ENCODE data around the gene GPC6. TPM values are rescaled to one million over a fixed set of nuclear protein-coding genes. Genes with fewer than 3 reads are reported as not detected.

GPC6 gene
- total RNA-seq, 3 donors from 2014 or later (not counting 1 experiment from before 2014, with no cell fraction given), result not detected

DNA sequence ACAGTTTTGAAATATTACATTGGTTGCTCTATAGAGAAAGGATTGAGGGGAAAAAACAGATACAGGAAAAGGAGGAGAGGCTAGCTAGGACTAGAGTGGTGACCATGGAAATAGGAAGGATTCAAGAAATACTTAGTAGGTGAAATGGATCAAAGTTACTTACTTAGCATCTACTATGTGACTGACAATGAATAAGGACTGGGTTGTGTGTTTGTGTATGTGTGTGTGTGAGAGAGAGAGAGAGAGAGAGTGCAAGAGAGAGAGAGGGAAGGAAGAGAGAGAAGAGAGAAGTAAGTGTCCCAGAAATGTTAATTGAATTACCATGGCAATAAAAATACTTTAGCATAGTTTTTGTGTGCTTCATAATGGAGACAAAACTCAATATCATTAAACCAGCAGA, 7.9 kb downstream of the GPC6 start:
- Mint-ChIP-seq H3K27ac (no peak overlapping the region), H3K4me3 (no peak overlapping the region), H3K27me3 (ENCODE audit: low read depth in 2 of 2) (peaks cover 0 to 8% of the 10 kb centered on the region in 2 donors), H3K9me3 (peaks cover 11 to 19% of the 10 kb centered on the region in 2 donors), H3K4me1 (no peaks in the 10 kb centered on the region), H3K36me3 (peaks cover 22% of the 10 kb centered on the region)
- ATAC-seq (no peak), DNase-seq (no peak)
- Histone ChIP-seq H3K9me3 (ENCODE audit: control insufficient read depth, insufficient read depth, low read length) (peaks cover 5% of the 10 kb centered on the region), H3K27ac (ENCODE audit: low read length) (no peak overlapping the region), H3K27me3 (ENCODE audit: control insufficient read depth, insufficient read depth, low read length) (no peaks in the 10 kb centered on the region), H3K4me1 (ENCODE audit: control insufficient read depth, insufficient read depth, low read length) (no peaks in the 10 kb centered on the region), H3K4me3 (ENCODE audit: low read length) (no peak overlapping the region), H3K36me3 (ENCODE audit: control insufficient read depth, insufficient read depth, low read length) (no peaks in the 10 kb centered on the region)
- no peak for TF ChIP-seq CTCF (IDR thresholded peaks at IDR 0.05)
- intact Hi-C loops (cut with micrococcal nuclease), result no loop called here

- Mint-ChIP-seq H3K36me3 (peaks cover 25% of the 10 kb centered on the region), H3K4me1 (no peaks in the 10 kb centered on the region), H3K9me3 (peaks cover 17 to 24% of the 10 kb centered on the region in 2 donors), H3K27me3 (ENCODE audit: low read depth in 2 of 2) (no peaks in the 10 kb centered on the region), H3K4me3 (no peak overlapping the region), H3K27ac (no peak overlapping the region)
- no peak for DNase-seq
- intact Hi-C loops (cut with micrococcal nuclease), result no loop called here
- Histone ChIP-seq H3K4me3 (ENCODE audit: low read length) (no peak overlapping the region), H3K36me3 (ENCODE audit: control insufficient read depth, insufficient read depth, low read length) (no peaks in the 10 kb centered on the region), H3K27me3 (ENCODE audit: control insufficient read depth, insufficient read depth, low read length) (no peaks in the 10 kb centered on the region), H3K27ac (ENCODE audit: low read length) (no peak overlapping the region), H3K4me1 (ENCODE audit: control insufficient read depth, insufficient read depth, low read length) (no peaks in the 10 kb centered on the region), H3K9me3 (ENCODE audit: control insufficient read depth, insufficient read depth, low read length) (peaks cover 5% of the 10 kb centered on the region)
- WGBS (ENCODE audit: insufficient coverage), result 64% methylated on average over 2 of the region's 2 CpGs
- TF ChIP-seq CTCF (IDR thresholded peaks at IDR 0.05), result no peak
- ATAC-seq, result no peak
Measured at GRCh38 chr13:93235258-93236015, 8.8 kb downstream of the GPC6 start.

DNA sequence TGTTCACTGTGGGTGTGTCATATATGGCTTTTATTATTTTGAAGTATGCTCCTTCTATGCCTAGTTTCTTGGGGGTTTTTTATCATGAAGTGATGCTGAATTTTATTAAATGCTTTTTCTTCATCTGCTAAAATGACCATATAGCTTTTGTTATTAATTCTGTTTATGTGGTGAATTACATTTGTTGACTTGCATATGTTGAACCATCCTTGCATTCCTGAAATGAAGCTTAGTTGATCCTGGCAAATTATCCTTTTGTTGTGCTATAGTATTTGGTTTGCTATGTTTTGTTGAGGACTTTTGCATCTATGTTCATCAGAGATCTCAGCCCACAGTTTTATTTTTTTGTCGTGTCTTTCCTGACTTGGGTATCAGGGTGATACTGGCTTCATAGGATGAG, 12.1 kb downstream of the GPC6 start:
- DNase-seq, result no peak
- Histone ChIP-seq H3K4me1 (ENCODE audit: control insufficient read depth, insufficient read depth, low read length) (no peaks in the 10 kb centered on the region), H3K9me3 (ENCODE audit: control insufficient read depth, insufficient read depth, low read length) (peaks cover 7% of the 10 kb centered on the region), H3K4me3 (ENCODE audit: low read length) (no peak overlapping the region), H3K27me3 (ENCODE audit: control insufficient read depth, insufficient read depth, low read length) (no peaks in the 10 kb centered on the region), H3K27ac (ENCODE audit: low read length) (no peak overlapping the region), H3K36me3 (ENCODE audit: control insufficient read depth, insufficient read depth, low read length) (no peaks in the 10 kb centered on the region)
- H3K27me3 Mint-ChIP-seq (ENCODE audit: low read depth in 2 of 2), result no peaks in the 10 kb centered on the region
- WGBS (ENCODE audit: insufficient coverage), result 100% methylated on average over 1 of the region's 1 CpG
- no peak overlapping the region for H3K4me3 Mint-ChIP-seq
- H3K27ac Mint-ChIP-seq, result no peak overlapping the region
- H3K9me3 Mint-ChIP-seq, result peaks cover 25 to 27% of the 10 kb centered on the region in 2 donors
- ATAC-seq, result no peak
- intact Hi-C loops (cut with micrococcal nuclease), result no loop called here
- peaks cover 36% of the 10 kb centered on the region for H3K36me3 Mint-ChIP-seq
- H3K4me1 Mint-ChIP-seq, result no peaks in the 10 kb centered on the region
- no peak for TF ChIP-seq CTCF (IDR thresholded peaks at IDR 0.05)

Data from natural killer cell (primary cell).